ENCODE data around the gene MTA1. TPM values are rescaled to one million over a fixed set of nuclear protein-coding genes. Genes with fewer than 3 reads are reported as not detected.

Gene MTA1
- total and polyA plus RNA-seq, 10 of the 15 experiments (the other 5 are each of a cell fraction or from before 2014, with no cell fraction given) = 0.14 to 162 (median 30.6) TPM

GRCh38 chr14:105475269-105476096 lies 55.9 kb downstream of the MTA1 start:
- WGBS (ENCODE audit: insufficient coverage, insufficient replicate concordance, low lambda C conversion rate, missing lambda C conversion rate) = 12% methylated on average over 45 of the region's 48 CpGs
- H4K20me1 ChIP-seq (ENCODE audit: control insufficient read depth, insufficient read depth) = no peaks in the 10 kb centered on the region
- SMC1A ChIA-PET (ENCODE audit: uncharacterized antibody, unreplicated experiment) = no interaction called here
- BruUV-seq (replicated peaks) = no TSS peak
- RAD21 ChIA-PET (ENCODE audit: unreplicated experiment) = no interaction called here
- H3K9me3 ChIP-seq (replicated peaks; ENCODE audit: control insufficient read depth, insufficient read depth, low read length) = no peaks in the 10 kb centered on the region; the same call in 2 of the 3 replicates
- H3K27ac ChIP-seq (ENCODE audit: control insufficient read depth, insufficient read depth) = no peak overlapping the region
- POLR2A ChIA-PET = no interaction called here
- intact Hi-C loops (cut with micrococcal nuclease; ENCODE audit: unreplicated experiment) = no loop called here
- peak overlapping the region; percentile 64; the same call in 1 of the 2 replicates for H3K4me2 ChIP-seq (ENCODE audit: control insufficient read depth, insufficient read depth)
- in situ Hi-C loops (cut with MboI) = no loop called here
- CTCF ChIA-PET = no interaction called here
- no peaks in the 10 kb centered on the region; a peak in 1 of 4 replicates for H3K36me3 ChIP-seq (ENCODE audit: control insufficient read depth in 2 of 2, insufficient read depth in 2 of 2, low read length in 1 of 2)
- H3K4me1 ChIP-seq (ENCODE audit: control insufficient read depth, insufficient read depth, low read length) = no peaks in the 10 kb centered on the region
- H3K27me3 ChIP-seq (replicated peaks in 1 of 2; ENCODE audit: control insufficient read depth in 2 of 2, insufficient read depth in 2 of 2, low read length in 1 of 2) = peaks cover 4 to 11% of the 10 kb centered on the region in 2 experiments; a peak in 3 of 4 replicates
- FAIRE-seq (no peak), DNase-seq (ENCODE audit: low read depth, low spot score) (no peak), ATAC-seq (no peak)
- H3K79me2 ChIP-seq (ENCODE audit: control insufficient read depth, insufficient read depth, low read length) = no peaks in the 10 kb centered on the region
- H3K9ac ChIP-seq (ENCODE audit: control insufficient read depth, insufficient read depth, low read length) = no peak overlapping the region
- H3K4me3 ChIP-seq = peak overlapping the region; percentile 27; the same call in 1 of the 2 replicates
- TF ChIP-seq YY1 (IDR thresholded peaks at IDR 0.05; ENCODE audit: low read depth, low read length) = no peak
- TF ChIP-seq ZBTB4 (CRISPR knock-in tag; IDR thresholded peaks at IDR 0.05) = no peak
- TF ChIP-seq TAF1 (IDR thresholded peaks at IDR 0.05; ENCODE audit: borderline replicate concordance, low read depth, low read length) = no peak
- no peak for TF ChIP-seq SMAD1 (IDR thresholded peaks at IDR 0.05; ENCODE audit: low read depth, partially characterized antibody)
- peak; percentile 52 for TF ChIP-seq SUZ12 (IDR thresholded peaks at IDR 0.05; ENCODE audit: unreplicated experiment)
- H2AFZ ChIP-seq (ENCODE audit: control insufficient read depth, low read depth, low read length) = no peak overlapping the region
